Mesendoderm (in vitro differentiated cells): Measurements from ENCODE around the gene CSRP3.

Source experiments
- DNase-seq: peaks from one replicate; pipeline ENCODE4 v3.0.0; 2013
- H2AK5ac ChIP-seq: 2 replicates; pipeline ENCODE4 v1.6.1; 2013; ENCODE audit warnings: low read length, inconsistent platforms
- H2BK120ac ChIP-seq: 2 replicates; pipeline ENCODE4 v1.6.1; 2013; ENCODE audit warnings: low read depth, mild to moderate bottlenecking, low read length, moderate library complexity, mixed read lengths
- H2BK15ac ChIP-seq: replicated peaks from 2 replicates; pipeline ENCODE4 v1.6.1; 2013; ENCODE audit warnings: low read depth, mild to moderate bottlenecking, moderate library complexity
- H2BK5ac ChIP-seq: 2 replicates; pipeline ENCODE4 v1.6.1; 2013; ENCODE audit warnings: low read length, inconsistent platforms
- H3K18ac ChIP-seq: 2 replicates; pipeline ENCODE4 v1.6.1; 2013; ENCODE audit warnings: mild to moderate bottlenecking, low read length, mixed read lengths
- H3K23ac ChIP-seq: one replicate; pipeline ENCODE4 v1.6.1; 2013; ENCODE audit warnings: low read length
- H3K27ac ChIP-seq: 2 replicates; pipeline ENCODE4 v1.5.1; 2013; ENCODE audit warnings: low read depth, mild to moderate bottlenecking, inconsistent platforms, low read length, moderate library complexity
- H3K27me3 ChIP-seq: 2 replicates; pipeline ENCODE4 v1.6.1; 2013; ENCODE audit warnings: low read length, control low read depth, mild to moderate bottlenecking, inconsistent platforms; ENCODE audit not compliant: insufficient read depth, poor library complexity
- H3K36me3 ChIP-seq: 2 replicates; pipeline ENCODE4 v1.6.1; 2013; ENCODE audit warnings: low read length, inconsistent platforms; ENCODE audit not compliant: control insufficient read depth, insufficient read depth
- H3K4ac ChIP-seq: one replicate; pipeline ENCODE4 v1.6.1; 2013; ENCODE audit warnings: low read depth, mild to moderate bottlenecking, low read length, moderate library complexity
- H3K4me1 ChIP-seq: 2 replicates; pipeline ENCODE4 v1.6.1; 2013; ENCODE audit warnings: low read depth, low read length, inconsistent platforms; ENCODE audit not compliant: control insufficient read depth
- H3K4me2 ChIP-seq: 2 replicates; pipeline ENCODE4 v1.6.1; 2013; ENCODE audit warnings: low read length
- H3K4me3 ChIP-seq: 2 replicates; pipeline ENCODE4 v1.5.1; 2013; ENCODE audit warnings: mild to moderate bottlenecking, low read length
- H3K56ac ChIP-seq: one replicate; pipeline ENCODE4 v1.6.1; 2013; ENCODE audit warnings: low read length
- H3K79me1 ChIP-seq: 2 replicates; pipeline ENCODE4 v1.6.1; 2013; ENCODE audit warnings: low read length, inconsistent platforms
- H3K79me2 ChIP-seq: 2 replicates; pipeline ENCODE4 v1.6.1; 2013; ENCODE audit warnings: mild to moderate bottlenecking, low read length; ENCODE audit not compliant: control insufficient read depth, insufficient read depth
- H3K9ac ChIP-seq: 2 replicates; pipeline ENCODE4 v1.6.1; 2013; ENCODE audit warnings: low read length, inconsistent platforms
- H4K5ac ChIP-seq: one replicate; pipeline ENCODE4 v1.6.1; 2013; ENCODE audit warnings: low read length
- H4K8ac ChIP-seq: one replicate; pipeline ENCODE4 v1.6.1; 2013; ENCODE audit warnings: low read depth, mild to moderate bottlenecking, control low read depth, low read length, moderate library complexity
- WGBS: extraction: QIAGEN DNeasy Blood & Tissue Kit; methylation state at CpG from one replicate; pipeline ENCODE4 v1.1.7; 2013; ENCODE audit warnings: low lambda C conversion rate, missing lambda C conversion rate; ENCODE audit not compliant: insufficient coverage; ENCODE audit errors: extremely low coverage; 5-methylcytosine and 5-hydroxymethylcytosine counted together

CSRP3 gene

DNA sequence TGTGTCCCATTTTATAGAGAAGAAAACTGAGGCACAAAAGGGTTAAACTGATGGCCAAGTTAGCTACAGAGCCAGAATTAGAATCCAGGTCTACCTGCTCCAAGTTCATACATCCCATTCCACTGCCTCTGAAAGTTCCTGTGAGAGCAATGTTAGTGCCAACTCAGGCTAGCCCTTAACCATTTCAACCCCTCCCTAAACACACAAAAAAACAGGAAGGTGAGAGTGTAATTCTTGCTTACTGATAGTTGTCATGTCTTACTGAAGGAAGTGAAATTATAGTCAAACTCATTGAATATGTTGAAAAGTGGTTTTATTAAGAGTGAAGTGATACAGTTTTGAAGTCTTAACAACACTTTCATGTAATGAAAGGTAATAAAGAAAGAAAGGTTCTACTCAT lies 41.8 kb upstream of the CSRP3 start:
- H3K4me3 ChIP-seq: no peak overlapping the region
- H3K27me3 ChIP-seq: peaks cover 3% of the 10 kb centered on the region
- H2BK15ac ChIP-seq: no peak overlapping the region
- no peak overlapping the region for H3K23ac ChIP-seq
- no peak overlapping the region for H3K56ac ChIP-seq
- H3K4me1 ChIP-seq: no peaks in the 10 kb centered on the region
- H3K79me1 ChIP-seq: no peaks in the 10 kb centered on the region
- no peak overlapping the region for H2BK5ac ChIP-seq
- H3K36me3 ChIP-seq: no peaks in the 10 kb centered on the region
- H3K4me2 ChIP-seq: no peak overlapping the region
- no peak overlapping the region for H4K8ac ChIP-seq
- peaks cover 2% of the 10 kb centered on the region for H3K79me2 ChIP-seq
- no peak overlapping the region for H3K27ac ChIP-seq
- no peak for DNase-seq
- no peak overlapping the region for H2AK5ac ChIP-seq
- H4K5ac ChIP-seq: no peak overlapping the region
- H2BK120ac ChIP-seq: no peak overlapping the region
- no peak overlapping the region for H3K9ac ChIP-seq
- no peak overlapping the region for H3K18ac ChIP-seq
- no peak overlapping the region for H3K4ac ChIP-seq

DNA sequence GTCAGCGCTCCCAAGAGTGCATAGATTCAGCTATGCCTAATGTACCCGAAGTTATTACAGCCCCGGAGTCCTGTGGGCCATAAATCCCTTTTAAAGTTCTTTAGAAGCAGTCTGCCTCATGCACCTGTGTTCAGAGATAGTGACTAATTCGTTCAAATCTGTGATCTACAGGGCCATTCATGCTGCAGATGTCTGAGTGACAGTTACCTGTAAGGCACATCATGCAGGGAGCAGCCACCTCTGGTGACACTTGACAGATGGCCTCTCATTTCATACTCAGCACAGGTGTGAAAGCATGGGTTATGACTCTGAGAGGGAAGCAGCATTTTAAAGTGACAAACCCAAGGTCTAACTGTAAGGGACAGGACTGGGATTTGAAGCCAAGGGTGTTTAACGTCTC lies 41.4 kb upstream of the CSRP3 start:
- H4K5ac ChIP-seq: no peak overlapping the region
- H3K27me3 ChIP-seq: peaks cover 3% of the 10 kb centered on the region
- H3K79me1 ChIP-seq: no peaks in the 10 kb centered on the region
- no peak overlapping the region for H3K4ac ChIP-seq
- H3K9ac ChIP-seq: no peak overlapping the region
- DNase-seq: no peak
- peak overlapping the region; percentile 94 for H3K56ac ChIP-seq
- no peak overlapping the region for H3K27ac ChIP-seq
- H3K36me3 ChIP-seq: no peaks in the 10 kb centered on the region
- H2BK5ac ChIP-seq: no peak overlapping the region
- no peak overlapping the region for H3K18ac ChIP-seq
- H3K4me1 ChIP-seq: no peaks in the 10 kb centered on the region
- no CpG with 5 or more reads among the region's 5 CpGs for WGBS
- H2BK15ac ChIP-seq: no peak overlapping the region
- H3K79me2 ChIP-seq: peaks cover 2% of the 10 kb centered on the region
- no peak overlapping the region for H3K4me2 ChIP-seq
- H3K23ac ChIP-seq: no peak overlapping the region
- no peak overlapping the region for H3K4me3 ChIP-seq
- H2BK120ac ChIP-seq: no peak overlapping the region
- no peak overlapping the region for H2AK5ac ChIP-seq
- H4K8ac ChIP-seq: no peak overlapping the region

DNA sequence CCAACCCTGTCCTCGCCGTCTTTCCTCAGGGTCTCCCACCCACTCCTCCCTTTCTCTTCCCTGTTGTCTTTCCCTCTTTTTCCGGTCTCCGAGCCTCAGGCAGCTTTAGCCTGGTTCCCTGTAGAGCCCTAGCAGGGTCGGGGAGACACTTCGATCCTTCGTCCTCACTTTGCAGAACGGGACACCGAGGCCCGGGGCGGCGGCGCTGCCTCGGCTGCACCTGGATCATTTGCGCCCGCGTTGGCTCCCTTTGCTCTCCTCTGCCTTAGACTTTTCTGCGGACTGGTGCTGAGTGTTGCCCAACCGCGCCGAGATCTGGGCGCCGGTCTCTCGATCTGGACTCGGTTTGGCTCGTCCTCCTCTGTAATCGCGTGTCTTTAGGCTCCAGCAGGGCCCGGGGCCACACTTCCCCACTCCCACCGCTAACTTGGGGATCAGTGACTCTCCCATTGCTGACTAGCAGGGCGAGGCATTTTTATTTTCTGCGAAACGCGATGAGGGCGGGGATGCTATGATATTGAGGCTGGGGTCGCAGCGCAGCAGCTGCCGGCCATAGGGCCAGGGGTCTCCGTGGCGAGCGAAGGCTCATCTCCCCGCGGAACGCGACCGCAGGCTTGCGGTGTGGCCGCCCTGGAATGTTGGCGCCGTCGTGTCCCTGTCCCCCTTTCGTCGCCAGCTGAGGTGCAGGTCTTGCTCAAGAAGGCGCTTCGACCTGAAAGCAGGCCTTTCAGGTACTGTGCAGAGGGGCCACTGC lies 40.6 kb upstream of the CSRP3 start:
- no peak overlapping the region for H3K4ac ChIP-seq
- H3K9ac ChIP-seq: peak overlapping the region; percentile 91
- peak overlapping the region; percentile 97 for H3K4me2 ChIP-seq
- H2BK5ac ChIP-seq: no peak overlapping the region
- peaks cover 2% of the 10 kb centered on the region for H3K79me2 ChIP-seq
- WGBS: no CpG with 5 or more reads among the region's 55 CpGs
- H3K56ac ChIP-seq: peak overlapping the region; percentile 94
- peak overlapping the region; percentile 91 for H3K23ac ChIP-seq
- peak overlapping the region; percentile 53 for H3K4me3 ChIP-seq
- no peak overlapping the region for H2BK15ac ChIP-seq
- H3K27me3 ChIP-seq: peaks cover 3% of the 10 kb centered on the region
- no peak overlapping the region for H2BK120ac ChIP-seq
- no peaks in the 10 kb centered on the region for H3K79me1 ChIP-seq
- H4K8ac ChIP-seq: no peak overlapping the region
- DNase-seq: peak; percentile 23
- no peak overlapping the region for H3K27ac ChIP-seq
- H2AK5ac ChIP-seq: no peak overlapping the region
- H3K18ac ChIP-seq: no peak overlapping the region
- no peaks in the 10 kb centered on the region for H3K4me1 ChIP-seq
- H4K5ac ChIP-seq: no peak overlapping the region
- no peaks in the 10 kb centered on the region for H3K36me3 ChIP-seq

DNA sequence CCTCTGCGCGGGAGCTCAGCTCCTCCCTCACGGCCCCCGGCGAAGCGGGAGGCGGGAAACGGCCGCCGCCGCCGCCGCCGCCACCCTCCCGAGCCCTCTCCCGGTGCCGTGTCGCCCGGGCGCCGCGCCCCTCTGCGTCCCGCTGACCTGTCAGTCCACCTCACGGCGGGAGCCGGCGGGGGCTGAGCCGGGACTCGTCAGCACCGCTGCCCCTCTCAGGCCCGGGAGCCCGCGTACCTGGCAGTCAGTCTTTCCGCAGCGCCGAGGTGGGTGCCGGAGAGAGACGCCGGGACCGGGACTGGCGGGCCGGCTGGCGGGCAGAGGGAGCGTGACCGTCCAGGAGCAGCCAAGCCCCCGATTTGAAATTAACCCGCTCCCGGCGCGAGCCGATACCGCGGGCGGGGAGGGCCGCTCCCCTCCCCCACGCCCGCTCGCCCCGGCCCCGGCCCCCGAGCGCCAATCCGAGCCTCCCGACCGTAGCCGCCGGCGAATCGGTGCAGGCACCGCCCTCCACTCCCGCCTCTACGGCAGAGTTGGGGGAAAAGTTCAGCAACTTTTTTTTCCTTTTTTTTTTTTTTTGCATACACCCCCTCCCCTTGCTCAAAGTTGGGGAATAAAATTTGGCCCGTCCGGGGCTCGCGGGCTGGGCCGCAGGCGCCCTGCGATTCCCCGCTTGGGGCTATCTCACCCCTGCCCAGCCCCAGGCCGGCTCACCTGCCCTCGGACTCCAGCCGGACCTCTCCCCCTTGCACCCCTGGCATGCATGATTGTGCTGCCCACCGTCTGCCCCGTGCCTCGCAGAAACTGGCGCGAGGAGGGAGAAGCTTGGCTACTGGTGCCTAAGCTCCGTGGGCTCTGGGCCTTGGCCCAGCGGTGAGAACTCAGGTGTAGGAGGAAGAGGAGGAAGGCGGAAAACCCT lies 39.7 kb upstream of the CSRP3 start:
- Histone ChIP-seq H3K27me3 (peaks cover 3% of the 10 kb centered on the region), H2BK120ac (no peak overlapping the region), H2AK5ac (no peak overlapping the region), H3K56ac (peak overlapping the region; percentile 94), H2BK5ac (peak overlapping the region; percentile 75), H3K4me3 (peak overlapping the region; percentile 54), H2BK15ac (no peak overlapping the region), H3K9ac (peak overlapping the region; percentile 91), H3K79me1 (no peaks in the 10 kb centered on the region), H3K18ac (peak overlapping the region; percentile 86), H3K79me2 (peaks cover 2% of the 10 kb centered on the region), H3K27ac (peak overlapping the region; percentile 63), H4K8ac (no peak overlapping the region), H3K4me1 (no peaks in the 10 kb centered on the region), H3K4ac (peak overlapping the region; percentile 94), H3K36me3 (peaks cover 4% of the 10 kb centered on the region), H3K23ac (no peak overlapping the region), H3K4me2 (peak overlapping the region; percentile 97), H4K5ac (no peak overlapping the region)
- DNase-seq: peak; percentile 73
- WGBS: no CpG with 5 or more reads among the region's 92 CpGs

DNA sequence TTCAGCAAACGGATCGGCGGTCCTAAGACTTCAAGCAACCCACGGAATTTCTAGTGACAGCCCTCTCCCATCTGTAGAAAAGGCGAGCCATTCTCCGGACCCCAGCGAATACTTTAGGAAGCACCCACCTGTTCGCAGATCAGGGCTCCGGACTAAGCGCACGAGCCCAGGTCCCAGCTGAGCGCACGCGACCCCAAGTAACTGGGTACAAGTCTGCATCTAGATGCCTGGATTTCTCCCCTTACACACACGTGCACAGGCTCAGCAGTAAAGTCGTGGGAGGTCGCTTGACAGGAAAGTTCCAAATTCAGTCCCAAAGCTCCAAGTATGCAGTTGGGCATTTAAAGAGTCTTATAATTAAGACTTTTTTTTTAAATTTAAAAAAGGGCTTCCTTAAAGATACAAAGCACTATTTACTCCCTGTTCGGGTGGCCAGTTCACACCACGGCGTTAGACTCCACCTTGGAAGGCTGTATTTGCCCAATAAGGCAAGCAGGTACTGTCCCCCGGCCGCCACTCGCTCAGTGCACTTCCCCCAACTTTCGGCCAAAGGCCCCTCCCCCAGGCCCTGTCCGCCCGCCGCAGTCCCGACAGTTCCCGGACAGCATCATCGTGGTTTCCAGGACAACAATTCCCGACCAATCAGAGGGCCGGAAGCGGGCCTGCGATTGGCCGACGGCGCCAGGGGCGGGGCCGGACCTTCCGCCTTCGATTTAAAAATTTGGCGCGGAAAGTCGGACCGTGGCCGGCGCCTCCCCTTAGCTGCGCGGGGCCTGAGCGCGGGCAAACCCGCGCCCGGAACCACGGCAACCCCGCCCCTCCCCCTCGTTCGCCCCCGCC lies 38.9 kb upstream of the CSRP3 start, which contains the start of gene E2F8:
Gene E2F8, minus strand, starts transcription at position 526 of the 840 bp plus-strand sequence. CDS start 824 bp downstream, outside the sequence.
- Histone ChIP-seq H3K79me1 (peaks cover 2% of the 10 kb centered on the region), H2BK15ac (no peak within 1 kb of the TSS), H3K4me2 (peak within 1 kb of the TSS; percentile 97), H3K79me2 (peaks cover 2% of the 10 kb centered on the region), H4K8ac (no peak within 1 kb of the TSS), H3K4ac (peak within 1 kb of the TSS; percentile 94), H3K18ac (peak within 1 kb of the TSS; percentile 86), H2AK5ac (no peak within 1 kb of the TSS), H3K4me1 (no peaks in the 10 kb centered on the region), H3K9ac (peak within 1 kb of the TSS; percentile 91), H3K27ac (peak within 1 kb of the TSS; percentile 63), H2BK5ac (peak within 1 kb of the TSS; percentile 75), H3K27me3 (peaks cover 3% of the 10 kb centered on the region), H3K36me3 (peaks cover 5% of the 10 kb centered on the region), H3K4me3 (peak within 1 kb of the TSS; percentile 91), H3K23ac (no peak within 1 kb of the TSS), H4K5ac (no peak within 1 kb of the TSS), H2BK120ac (no peak within 1 kb of the TSS), H3K56ac (peak within 1 kb of the TSS; percentile 94)
- no CpG with 5 or more reads among the region's 59 CpGs for WGBS
- peak; percentile 99 for DNase-seq
